Measurements from ENCODE around the gene NOD1. TPM values are rescaled to one million over a fixed set of nuclear protein-coding genes. Genes with fewer than 3 reads are reported as not detected.
"Not testable (repeated sequence)": the region's sequence is repeated elsewhere in the genome, so short reads cannot be mapped to it uniquely, and the experiment has no call there.

The NOD1 gene
- total RNA-seq (1 to 10 TPM; 8.4 to 8.8 TPM), polyA plus RNA-seq (8.8 TPM)

DNA sequence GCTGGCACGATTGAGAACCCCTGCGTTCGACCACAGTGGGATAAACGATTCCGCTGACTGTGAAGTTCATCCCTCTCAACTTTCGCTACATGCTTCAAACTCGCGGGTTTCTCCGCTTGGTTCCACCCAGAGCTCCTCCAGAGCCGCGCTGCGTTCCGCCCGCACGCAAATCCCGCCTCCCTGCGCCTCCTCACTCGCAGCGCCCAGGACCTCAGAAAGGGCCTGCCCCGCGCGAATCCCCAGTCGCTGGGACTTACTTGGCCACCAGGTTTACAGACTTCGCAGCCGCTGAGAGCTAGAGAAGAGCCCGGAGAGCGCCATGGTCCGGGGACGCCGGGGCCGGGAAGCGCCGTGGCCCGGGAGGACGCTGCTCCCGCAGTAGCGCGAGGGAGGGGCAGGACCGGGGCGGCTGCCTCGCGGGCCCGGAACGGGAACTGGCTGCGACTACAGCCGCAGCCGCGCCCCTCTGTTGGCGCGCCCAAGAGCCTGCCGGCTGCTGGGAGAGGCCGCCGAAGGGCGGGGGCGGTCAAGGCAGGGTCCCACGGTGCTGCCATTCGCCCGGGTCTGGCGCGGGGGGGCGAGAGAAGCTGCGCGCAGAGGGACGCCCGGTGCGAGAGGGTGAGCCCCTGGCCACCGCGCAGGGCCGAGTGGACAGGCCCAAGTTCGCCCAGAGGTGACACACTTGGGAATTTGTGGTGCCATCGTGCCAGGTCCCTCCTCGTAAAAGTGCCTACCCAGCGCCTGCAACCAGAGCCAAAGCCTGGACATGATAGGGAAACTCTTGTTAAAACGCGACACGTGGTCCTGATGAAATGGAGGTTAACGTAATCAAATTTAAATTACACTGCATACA lies at the start of gene NOD1:
Gene NOD1 (minus strand): TSS at position 436 of the 853 bp plus-strand sequence. CDS start 21,863 bp downstream, outside the sequence.
- POLR2A ChIA-PET = interaction anchor here (1.0 to 2.0 kb wide), 3 partner anchors 19 to 156 kb away, joined by 3 to 4 read pairs (median 3); partner anchors contain the start of gene GARS1
- H3K4me3 ChIP-seq (ENCODE audit: low read length) = peak within 1 kb of the TSS; percentile 96
- peak within 1 kb of the TSS; percentile 63 for H3K27ac ChIP-seq (ENCODE audit: low read depth, low read length)
- peaks cover 44 to 58% (median 48%) of the 10 kb centered on the region in 3 donors for H3K4me1 Mint-ChIP-seq
- peak within 1 kb of the TSS in 5 of 7 donors; percentile 92 to 98 (median 95) for H3K4me3 Mint-ChIP-seq
- H3K4me1 ChIP-seq (ENCODE audit: insufficient read depth, low read length) = peaks cover 30% of the 10 kb centered on the region
- H3K9me3 ChIP-seq (ENCODE audit: low read length) = no peaks in the 10 kb centered on the region
- no peaks in the 10 kb centered on the region for H3K9me3 Mint-ChIP-seq
- DNase-seq = peak; percentile 49 to 71 (median 62)
- no peaks in the 10 kb centered on the region for H3K27me3 Mint-ChIP-seq
- no peaks in the 10 kb centered on the region for H3K27me3 ChIP-seq (ENCODE audit: insufficient read depth, low read length, poor library complexity, severe bottlenecking)
- peaks cover 0 to 12% (median 0%) of the 10 kb centered on the region in 3 donors for H3K36me3 Mint-ChIP-seq
- CTCF ChIA-PET = interaction anchor here (0.7 to 1.3 kb wide), 3 partner anchors 10 to 73 kb away, joined by 3 read pairs; no protein-coding TSS in a partner anchor
- no peaks in the 10 kb centered on the region for H3K36me3 ChIP-seq (ENCODE audit: insufficient read depth, low read length)
- peak within 1 kb of the TSS in 7 of 8 donors; percentile 81 to 98 (median 92) for H3K27ac Mint-ChIP-seq

DNA sequence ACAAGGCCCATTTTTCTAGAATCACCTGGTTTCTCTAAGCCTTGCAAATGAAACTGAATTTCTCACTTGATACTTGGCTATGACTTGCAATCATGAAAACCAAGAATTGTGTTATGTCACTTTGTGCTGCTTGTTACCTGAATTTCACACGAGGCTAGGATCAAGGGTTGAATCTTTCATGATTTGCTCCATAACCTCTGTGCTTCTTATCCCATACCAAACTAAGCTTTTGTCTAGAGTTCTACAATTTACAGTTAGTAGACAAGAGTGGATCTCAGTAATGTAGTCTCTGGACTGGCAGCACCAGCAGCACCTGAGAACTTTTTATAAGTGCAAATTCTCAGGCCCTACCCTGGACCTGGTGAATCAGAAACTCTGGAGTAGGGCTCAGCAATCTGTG lies 48.7 kb upstream of the NOD1 start:
- H3K36me3 ChIP-seq (ENCODE audit: insufficient read depth, low read length) = not testable (repeated sequence)

GRCh38 chr7:30526163-30526562 lies 47.6 kb upstream of the NOD1 start:
- H3K36me3 Mint-ChIP-seq = peaks cover 0 to 13% (median 9%) of the 10 kb centered on the region in 3 donors
- H3K36me3 ChIP-seq (ENCODE audit: insufficient read depth, low read length) = no peaks in the 10 kb centered on the region
- POLR2A ChIA-PET = no interaction called here

More for the DNA sequence above, 48.7 kb upstream of the NOD1 start:
- H3K27me3 ChIP-seq (ENCODE audit: insufficient read depth, low read length, poor library complexity, severe bottlenecking); DNase-seq; H3K9me3 ChIP-seq (ENCODE audit: low read length); H3K4me1 Mint-ChIP-seq; H3K9me3 Mint-ChIP-seq; H3K27ac Mint-ChIP-seq; H3K27ac ChIP-seq (ENCODE audit: low read depth, low read length); H3K4me3 Mint-ChIP-seq; H3K4me1 ChIP-seq (ENCODE audit: insufficient read depth, low read length); POLR2A ChIA-PET; H3K27me3 Mint-ChIP-seq; H3K4me3 ChIP-seq (ENCODE audit: low read length): not testable (repeated sequence)
- CTCF ChIA-PET = interaction anchor here (1.2 kb wide), 1 partner anchor 37 kb away, joined by 3 read pairs; no protein-coding TSS in a partner anchor
- peaks cover 0 to 13% (median 8%) of the 10 kb centered on the region in 3 donors for H3K36me3 Mint-ChIP-seq

GRCh38 chr7:30525429-30525828 lies 46.8 kb upstream of the NOD1 start:
- Mint-ChIP-seq H3K27me3 (no peaks in the 10 kb centered on the region), H3K9me3 (no peaks in the 10 kb centered on the region), H3K4me3 (no peak overlapping the region), H3K36me3 (peaks cover 0 to 13% (median 9%) of the 10 kb centered on the region in 3 donors), H3K27ac (no peak overlapping the region), H3K4me1 (no peaks in the 10 kb centered on the region)
- no peak for DNase-seq
- Histone ChIP-seq H3K4me1 (ENCODE audit: insufficient read depth, low read length) (no peaks in the 10 kb centered on the region), H3K4me3 (ENCODE audit: low read length) (no peak overlapping the region), H3K36me3 (ENCODE audit: insufficient read depth, low read length) (no peaks in the 10 kb centered on the region), H3K9me3 (ENCODE audit: low read length) (no peaks in the 10 kb centered on the region), H3K27ac (ENCODE audit: low read depth, low read length) (no peak overlapping the region), H3K27me3 (ENCODE audit: insufficient read depth, low read length, poor library complexity, severe bottlenecking) (no peaks in the 10 kb centered on the region)
- POLR2A ChIA-PET = no interaction called here
- CTCF ChIA-PET = no interaction called here

More at GRCh38 chr7:30526163-30526562, 47.6 kb upstream of the NOD1 start:
- Histone ChIP-seq H3K4me3 (ENCODE audit: low read length) (no peak overlapping the region), H3K9me3 (ENCODE audit: low read length) (no peaks in the 10 kb centered on the region), H3K27me3 (ENCODE audit: insufficient read depth, low read length, poor library complexity, severe bottlenecking) (no peaks in the 10 kb centered on the region), H3K4me1 (ENCODE audit: insufficient read depth, low read length) (no peaks in the 10 kb centered on the region), H3K27ac (ENCODE audit: low read depth, low read length) (no peak overlapping the region)
- H3K27ac Mint-ChIP-seq = no peak overlapping the region
- H3K4me3 Mint-ChIP-seq = no peak overlapping the region
- no peak for DNase-seq
- H3K9me3 Mint-ChIP-seq = no peaks in the 10 kb centered on the region
- no peaks in the 10 kb centered on the region for H3K4me1 Mint-ChIP-seq
- no peaks in the 10 kb centered on the region for H3K27me3 Mint-ChIP-seq
- CTCF ChIA-PET = no interaction called here

GRCh38 chr7:30524545-30524944 lies 46.0 kb upstream of the NOD1 start:
- Mint-ChIP-seq H3K9me3 (no peaks in the 10 kb centered on the region), H3K27ac (peak overlapping the region in 1 of 8 donors; percentile 57)
- POLR2A ChIA-PET = no interaction called here

DNA sequence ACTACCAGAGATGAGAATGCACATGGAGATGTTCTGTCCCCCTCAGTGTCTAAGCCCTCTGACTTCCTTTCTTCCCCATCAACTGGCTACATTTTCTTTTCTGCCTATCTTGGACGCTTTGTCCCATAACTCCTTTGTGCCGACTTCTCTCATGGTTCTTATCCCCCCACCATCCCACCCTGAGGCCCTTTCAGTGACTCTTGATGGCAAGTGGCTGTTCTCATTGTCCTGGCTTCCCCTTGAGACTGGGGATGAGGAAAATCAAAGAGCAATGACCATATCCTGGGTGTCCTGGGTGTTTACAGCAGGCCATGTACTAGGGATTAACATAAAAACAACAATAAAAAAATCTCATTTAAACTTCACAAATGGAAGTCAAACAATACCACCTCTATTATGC lies 44.9 kb upstream of the NOD1 start:
- POLR2A ChIA-PET = no interaction called here

More at GRCh38 chr7:30524545-30524944, 46.0 kb upstream of the NOD1 start:
- Mint-ChIP-seq H3K4me3 (no peak overlapping the region), H3K36me3 (peaks cover 0 to 13% (median 9%) of the 10 kb centered on the region in 3 donors), H3K4me1 (no peaks in the 10 kb centered on the region), H3K27me3 (no peaks in the 10 kb centered on the region)
- no peaks in the 10 kb centered on the region for H3K9me3 ChIP-seq (ENCODE audit: low read length)
- CTCF ChIA-PET = no interaction called here
- no peak overlapping the region for H3K4me3 ChIP-seq (ENCODE audit: low read length)
- H3K36me3 ChIP-seq (ENCODE audit: insufficient read depth, low read length) = no peaks in the 10 kb centered on the region
- no peak overlapping the region for H3K27ac ChIP-seq (ENCODE audit: low read depth, low read length)
- no peak for DNase-seq
- H3K27me3 ChIP-seq (ENCODE audit: insufficient read depth, low read length, poor library complexity, severe bottlenecking) = no peaks in the 10 kb centered on the region
- no peaks in the 10 kb centered on the region for H3K4me1 ChIP-seq (ENCODE audit: insufficient read depth, low read length)

DNA sequence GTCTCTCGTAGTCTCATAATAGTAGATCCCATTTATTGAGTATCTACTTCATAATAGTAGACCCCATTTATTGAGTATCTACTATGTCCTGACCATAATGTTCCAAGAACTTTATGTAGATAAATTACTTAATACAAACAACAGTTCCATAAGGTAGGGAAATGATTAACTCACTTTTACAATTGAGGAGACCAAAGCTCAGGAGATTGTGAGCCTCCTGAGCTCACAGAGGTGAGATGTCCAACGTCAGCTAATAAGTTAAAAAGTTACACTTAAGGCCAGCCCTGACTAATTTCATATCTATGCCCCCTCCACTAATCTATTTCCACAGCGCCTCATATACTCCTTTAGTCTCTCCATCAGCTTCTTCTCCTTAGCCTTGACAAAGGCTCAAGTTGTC lies 43.6 kb upstream of the NOD1 start:
- H3K9me3 ChIP-seq (ENCODE audit: low read length) = no peaks in the 10 kb centered on the region
- no peaks in the 10 kb centered on the region for H3K36me3 ChIP-seq (ENCODE audit: insufficient read depth, low read length)
- Mint-ChIP-seq H3K4me1 (no peaks in the 10 kb centered on the region), H3K27ac (no peak overlapping the region), H3K27me3 (peaks cover 0 to under 1% of the 10 kb centered on the region in 2 donors), H3K4me3 (no peak overlapping the region), H3K9me3 (no peaks in the 10 kb centered on the region), H3K36me3 (peaks cover 0 to 11% (median 6%) of the 10 kb centered on the region in 3 donors)
- no peaks in the 10 kb centered on the region for H3K27me3 ChIP-seq (ENCODE audit: insufficient read depth, low read length, poor library complexity, severe bottlenecking)
- H3K4me1 ChIP-seq (ENCODE audit: insufficient read depth, low read length) = no peaks in the 10 kb centered on the region
- ChIA-PET CTCF (interaction anchor here (1.2 kb wide), 2 partner anchors 9 to 11 kb away, joined by 3 to 4 read pairs; no protein-coding TSS in a partner anchor), POLR2A (no interaction called here)
- H3K27ac ChIP-seq (ENCODE audit: low read depth, low read length) = no peak overlapping the region
- no peak for DNase-seq
- no peak overlapping the region for H3K4me3 ChIP-seq (ENCODE audit: low read length)

More for the DNA sequence above, 44.9 kb upstream of the NOD1 start:
- Histone ChIP-seq H3K36me3 (ENCODE audit: insufficient read depth, low read length) (no peaks in the 10 kb centered on the region), H3K4me1 (ENCODE audit: insufficient read depth, low read length) (no peaks in the 10 kb centered on the region), H3K27ac (ENCODE audit: low read depth, low read length) (no peak overlapping the region), H3K9me3 (ENCODE audit: low read length) (no peaks in the 10 kb centered on the region), H3K4me3 (ENCODE audit: low read length) (no peak overlapping the region), H3K27me3 (ENCODE audit: insufficient read depth, low read length, poor library complexity, severe bottlenecking) (no peaks in the 10 kb centered on the region)
- no peaks in the 10 kb centered on the region for H3K4me1 Mint-ChIP-seq
- CTCF ChIA-PET = no interaction called here
- H3K4me3 Mint-ChIP-seq = no peak overlapping the region
- H3K27ac Mint-ChIP-seq = no peak overlapping the region
- DNase-seq = no peak
- peaks cover 0 to 13% (median 9%) of the 10 kb centered on the region in 3 donors for H3K36me3 Mint-ChIP-seq
- no peaks in the 10 kb centered on the region for H3K27me3 Mint-ChIP-seq
- no peaks in the 10 kb centered on the region for H3K9me3 Mint-ChIP-seq

DNA sequence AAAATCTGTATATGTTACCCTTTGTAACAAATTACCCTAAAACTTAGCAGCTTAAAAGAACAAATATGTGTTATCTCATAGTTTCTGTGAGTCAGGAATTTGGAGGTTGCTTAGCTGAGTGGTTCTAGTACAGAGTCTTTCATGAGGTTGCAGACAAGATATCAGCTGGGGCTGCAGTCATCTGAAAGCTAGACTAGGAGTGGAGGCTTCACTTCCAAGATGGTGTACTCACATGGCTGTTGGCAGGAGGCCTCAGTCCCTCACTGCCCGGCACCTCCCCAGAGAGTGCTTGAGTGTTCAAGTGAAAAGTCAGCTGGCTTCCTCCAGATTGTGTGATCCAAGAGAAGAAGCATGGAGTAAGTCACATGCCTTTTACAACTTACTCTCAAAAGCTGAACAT lies 42.9 kb upstream of the NOD1 start:
- H3K36me3 ChIP-seq (ENCODE audit: insufficient read depth, low read length) = no peaks in the 10 kb centered on the region
- POLR2A ChIA-PET = no interaction called here
- H3K4me3 ChIP-seq (ENCODE audit: low read length) = no peak overlapping the region
- H3K27me3 ChIP-seq (ENCODE audit: insufficient read depth, low read length, poor library complexity, severe bottlenecking) = no peaks in the 10 kb centered on the region
- Mint-ChIP-seq H3K4me1 (no peaks in the 10 kb centered on the region), H3K9me3 (no peaks in the 10 kb centered on the region), H3K4me3 (no peak overlapping the region), H3K36me3 (peaks cover 0 to 11% (median 6%) of the 10 kb centered on the region in 3 donors), H3K27ac (no peak overlapping the region), H3K27me3 (peaks cover 0 to 1% of the 10 kb centered on the region in 2 donors)
- H3K27ac ChIP-seq (ENCODE audit: low read depth, low read length) = no peak overlapping the region
- no peaks in the 10 kb centered on the region for H3K4me1 ChIP-seq (ENCODE audit: insufficient read depth, low read length)
- no peaks in the 10 kb centered on the region for H3K9me3 ChIP-seq (ENCODE audit: low read length)
- CTCF ChIA-PET = interaction anchor here (1.2 kb wide), 2 partner anchors 9 to 11 kb away, joined by 3 to 4 read pairs; no protein-coding TSS in a partner anchor
- DNase-seq = no peak

Measured in CD8-positive, alpha-beta memory T cell (primary cell).